ENCODE data around the gene RNF5.
"Not testable (repeated sequence)": the region's sequence is repeated elsewhere in the genome, so short reads cannot be mapped to it uniquely, and the experiment has no call there.

RNF5 gene

GRCh38 chr6:32177788-32178546 lies at the start of gene RNF5:
Gene RNF5 (plus strand): TSS chr6:32178405. CDS start chr6:32178512, 107 bp downstream.
- peak; percentile 76 to 100 (median 96) for DNase-seq

GRCh38 chr6:32128751-32129296 lies 49.4 kb upstream of the RNF5 start:
- peak in 1 of 58 donors; percentile 43 for DNase-seq

GRCh38 chr6:32129297-32130088 lies 48.7 kb upstream of the RNF5 start:
- DNase-seq = peak in 2 of 58 donors; percentile 89 to 92

GRCh38 chr6:32131439-32131948 lies 46.7 kb upstream of the RNF5 start:
- DNase-seq = no peak

- no peak for DNase-seq
Observed at GRCh38 chr6:32132110-32132509, 46.1 kb upstream of the RNF5 start.

GRCh38 chr6:32133786-32134185 lies 44.4 kb upstream of the RNF5 start:
- no peak for DNase-seq

- DNase-seq = no peak
Observed at GRCh38 chr6:32137454-32137853, 40.8 kb upstream of the RNF5 start.

GRCh38 chr6:32139590-32139989 lies 38.6 kb upstream of the RNF5 start:
- DNase-seq = no peak

GRCh38 chr6:32140420-32141046 lies 37.7 kb upstream of the RNF5 start:
- no peak for DNase-seq

- DNase-seq = not testable (repeated sequence)
Observed at GRCh38 chr6:32144238-32144637, 34.0 kb upstream of the RNF5 start.

GRCh38 chr6:32146287-32146686 lies 31.9 kb upstream of the RNF5 start:
- DNase-seq = no peak

- DNase-seq = no peak
Observed at GRCh38 chr6:32146687-32147086, 31.5 kb upstream of the RNF5 start.

GRCh38 chr6:32147401-32148132 lies 30.6 kb upstream of the RNF5 start:
- no peak for DNase-seq

- peak in 16 of 58 donors; percentile 8 to 56 (median 25) for DNase-seq
Observed at GRCh38 chr6:32148289-32149091, 29.7 kb upstream of the RNF5 start.

GRCh38 chr6:32149092-32149755 lies 29.0 kb upstream of the RNF5 start:
- no peak for DNase-seq

GRCh38 chr6:32149932-32150870 lies 28.0 kb upstream of the RNF5 start:
- peak in 1 of 58 donors; percentile 34 for DNase-seq

- peak in 10 of 58 donors; percentile 8 to 55 (median 28) for DNase-seq
Observed at GRCh38 chr6:32151181-32151862, 26.9 kb upstream of the RNF5 start.
